ENCODE results near the gene BRWD1.

Gene BRWD1

GRCh38 chr21:39155578-39155977 lies 157.9 kb downstream of the BRWD1 start:
- Histone ChIP-seq H3K4me2 (ENCODE audit: insufficient read depth, low read length, poor library complexity, severe bottlenecking) (no peak overlapping the region), H3K27ac (replicated peaks; ENCODE audit: low read length) (no peak overlapping the region), H3K18ac (ENCODE audit: low read length) (no peak overlapping the region), H2BK12ac (ENCODE audit: low read length) (no peak overlapping the region), H3K23ac (ENCODE audit: low read depth, low read length, poor library complexity) (no peak overlapping the region), H3K79me1 (ENCODE audit: low read depth, low read length) (no peaks in the 10 kb centered on the region), H2BK120ac (ENCODE audit: low read depth, low read length) (no peak overlapping the region), H3K4me3 (ENCODE audit: low read length in 2 of 2) (no peak overlapping the region), H3K27me3 (ENCODE audit: control insufficient read depth in 3 of 3, insufficient read depth in 3 of 3, low read depth in 1 of 3, low read length in 3 of 3) (peaks cover 0 to 4% (median 0%) of the 10 kb centered on the region in 3 experiments), H3K9ac (ENCODE audit: low read depth, low read length, poor library complexity) (no peak overlapping the region), H3K4me1 (ENCODE audit: control insufficient read depth in 2 of 2, insufficient read depth in 1 of 2, low read depth in 1 of 2, low read length in 2 of 2) (peaks cover 0 to 1% of the 10 kb centered on the region in 2 donors), H4K91ac (ENCODE audit: low read depth, low read length, poor library complexity) (no peak overlapping the region), H2AFZ (ENCODE audit: low read length) (no peak overlapping the region), H2BK5ac (ENCODE audit: low read length) (no peak overlapping the region), H3K4ac (ENCODE audit: low read length) (no peak overlapping the region), H4K8ac (ENCODE audit: low read depth, low read length) (no peak overlapping the region), H3K36me3 (replicated peaks in 1 of 2; ENCODE audit: control insufficient read depth in 2 of 2, insufficient read depth in 2 of 2, low read length in 2 of 2) (no peaks in the 10 kb centered on the region), H2BK15ac (ENCODE audit: low read length) (no peak overlapping the region), H2AK5ac (ENCODE audit: low read depth, low read length) (no peak overlapping the region), H3K14ac (ENCODE audit: low read length) (no peak overlapping the region), H3K9me3 (replicated peaks in 1 of 2; ENCODE audit: control insufficient read depth in 2 of 2, insufficient read depth in 1 of 2, low read depth in 1 of 2, low read length in 2 of 2) (peaks cover 0 to 3% of the 10 kb centered on the region in 2 donors)
- WGBS, 2 donors (ENCODE audit: extremely low coverage in 2 of 2, insufficient read length in 2 of 2, insufficient replicate concordance in 1 of 2) = no CpG with 5 or more reads among the region's 2 CpGs
- no peak for DNase-seq (ENCODE audit: low spot score)

GRCh38 chr21:39153842-39154241 lies 159.6 kb downstream of the BRWD1 start:
- no peak overlapping the region for H3K9ac ChIP-seq (ENCODE audit: low read depth, low read length, poor library complexity)
- H3K4me3 ChIP-seq (ENCODE audit: low read length in 2 of 2) = no peak overlapping the region
- no CpG with 5 or more reads among the region's 2 CpGs for WGBS, 2 donors (ENCODE audit: extremely low coverage in 2 of 2, insufficient read length in 2 of 2, insufficient replicate concordance in 1 of 2)

DNA sequence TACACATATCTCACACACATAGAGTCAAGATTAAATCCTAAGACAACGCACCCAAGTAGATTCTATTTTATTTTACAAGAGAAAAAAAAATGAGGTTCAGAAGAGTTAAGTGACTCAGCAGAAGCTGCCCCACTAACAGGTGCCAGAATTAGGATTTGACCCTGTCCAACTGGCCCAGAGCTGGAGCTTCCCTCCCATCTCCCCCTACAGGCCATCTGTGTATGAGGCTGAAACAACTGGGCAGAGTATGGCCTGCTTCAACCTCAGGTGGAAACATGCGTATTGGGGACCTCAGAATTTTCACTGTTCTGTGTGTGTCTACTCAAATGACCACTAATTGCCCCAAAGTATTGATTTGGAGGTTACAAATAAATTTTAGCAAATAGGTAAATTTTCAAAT lies 160.1 kb downstream of the BRWD1 start:
- Histone ChIP-seq H3K27ac (replicated peaks; ENCODE audit: low read length) (no peak overlapping the region), H2BK120ac (ENCODE audit: low read depth, low read length) (no peak overlapping the region), H3K79me1 (ENCODE audit: low read depth, low read length) (no peaks in the 10 kb centered on the region), H3K9me3 (replicated peaks in 1 of 2; ENCODE audit: control insufficient read depth in 2 of 2, insufficient read depth in 1 of 2, low read depth in 1 of 2, low read length in 2 of 2) (peaks cover 0 to 3% of the 10 kb centered on the region in 2 donors), H3K4me3 (ENCODE audit: low read length in 2 of 2) (no peak overlapping the region), H3K27me3 (ENCODE audit: control insufficient read depth in 3 of 3, insufficient read depth in 3 of 3, low read depth in 1 of 3, low read length in 3 of 3) (peaks cover 0 to 4% (median 0%) of the 10 kb centered on the region in 3 experiments), H3K4ac (ENCODE audit: low read length) (no peak overlapping the region), H4K91ac (ENCODE audit: low read depth, low read length, poor library complexity) (no peak overlapping the region), H4K8ac (ENCODE audit: low read depth, low read length) (no peak overlapping the region), H3K23ac (ENCODE audit: low read depth, low read length, poor library complexity) (no peak overlapping the region), H3K4me2 (ENCODE audit: insufficient read depth, low read length, poor library complexity, severe bottlenecking) (no peak overlapping the region), H2AK5ac (ENCODE audit: low read depth, low read length) (no peak overlapping the region), H3K18ac (ENCODE audit: low read length) (no peak overlapping the region), H3K36me3 (replicated peaks in 1 of 2; ENCODE audit: control insufficient read depth in 2 of 2, insufficient read depth in 2 of 2, low read length in 2 of 2) (no peaks in the 10 kb centered on the region), H2BK12ac (ENCODE audit: low read length) (no peak overlapping the region), H2BK5ac (ENCODE audit: low read length) (no peak overlapping the region), H2BK15ac (ENCODE audit: low read length) (no peak overlapping the region), H3K14ac (ENCODE audit: low read length) (no peak overlapping the region), H2AFZ (ENCODE audit: low read length) (no peak overlapping the region), H3K4me1 (ENCODE audit: control insufficient read depth in 2 of 2, insufficient read depth in 1 of 2, low read depth in 1 of 2, low read length in 2 of 2) (peaks cover 0 to 1% of the 10 kb centered on the region in 2 donors), H3K9ac (ENCODE audit: low read depth, low read length, poor library complexity) (no peak overlapping the region)
- WGBS, 2 donors (ENCODE audit: extremely low coverage in 2 of 2, insufficient read length in 2 of 2, insufficient replicate concordance in 1 of 2) = no CpG with 5 or more reads among the region's 2 CpGs
- no peak for DNase-seq (ENCODE audit: low spot score)

More at GRCh38 chr21:39153842-39154241, 159.6 kb downstream of the BRWD1 start:
- Histone ChIP-seq H2AK5ac (ENCODE audit: low read depth, low read length) (no peak overlapping the region), H2BK12ac (ENCODE audit: low read length) (no peak overlapping the region), H3K14ac (ENCODE audit: low read length) (no peak overlapping the region), H2BK5ac (ENCODE audit: low read length) (no peak overlapping the region), H3K4me2 (ENCODE audit: insufficient read depth, low read length, poor library complexity, severe bottlenecking) (no peak overlapping the region), H3K79me1 (ENCODE audit: low read depth, low read length) (no peaks in the 10 kb centered on the region), H3K23ac (ENCODE audit: low read depth, low read length, poor library complexity) (no peak overlapping the region), H3K4ac (ENCODE audit: low read length) (no peak overlapping the region), H3K27ac (replicated peaks; ENCODE audit: low read length) (no peak overlapping the region), H3K4me1 (ENCODE audit: control insufficient read depth in 2 of 2, insufficient read depth in 1 of 2, low read depth in 1 of 2, low read length in 2 of 2) (peaks cover 0 to 1% of the 10 kb centered on the region in 2 donors), H4K8ac (ENCODE audit: low read depth, low read length) (no peak overlapping the region), H3K27me3 (ENCODE audit: control insufficient read depth in 3 of 3, insufficient read depth in 3 of 3, low read depth in 1 of 3, low read length in 3 of 3) (peaks cover 0 to 4% (median 0%) of the 10 kb centered on the region in 3 experiments), H3K9me3 (replicated peaks in 1 of 2; ENCODE audit: control insufficient read depth in 2 of 2, insufficient read depth in 1 of 2, low read depth in 1 of 2, low read length in 2 of 2) (peaks cover 0 to 3% of the 10 kb centered on the region in 2 donors), H2BK120ac (ENCODE audit: low read depth, low read length) (no peak overlapping the region), H3K36me3 (replicated peaks in 1 of 2; ENCODE audit: control insufficient read depth in 2 of 2, insufficient read depth in 2 of 2, low read length in 2 of 2) (no peaks in the 10 kb centered on the region), H2AFZ (ENCODE audit: low read length) (no peak overlapping the region), H2BK15ac (ENCODE audit: low read length) (no peak overlapping the region), H3K18ac (ENCODE audit: low read length) (no peak overlapping the region), H4K91ac (ENCODE audit: low read depth, low read length, poor library complexity) (no peak overlapping the region)
- DNase-seq (ENCODE audit: low spot score) = no peak

- no peak overlapping the region for H2BK12ac ChIP-seq (ENCODE audit: low read length)
- H2AK5ac ChIP-seq (ENCODE audit: low read depth, low read length) = no peak overlapping the region
- no peak overlapping the region for H3K9ac ChIP-seq (ENCODE audit: low read depth, low read length, poor library complexity)
- no peak overlapping the region for H2BK5ac ChIP-seq (ENCODE audit: low read length)
- H2BK15ac ChIP-seq (ENCODE audit: low read length) = no peak overlapping the region
- peaks cover 0 to 1% of the 10 kb centered on the region in 2 donors for H3K4me1 ChIP-seq (ENCODE audit: control insufficient read depth in 2 of 2, insufficient read depth in 1 of 2, low read depth in 1 of 2, low read length in 2 of 2)
- no peak overlapping the region for H3K23ac ChIP-seq (ENCODE audit: low read depth, low read length, poor library complexity)
- no peak overlapping the region for H2BK120ac ChIP-seq (ENCODE audit: low read depth, low read length)
- no peak overlapping the region for H3K4ac ChIP-seq (ENCODE audit: low read length)
- no peak overlapping the region for H4K91ac ChIP-seq (ENCODE audit: low read depth, low read length, poor library complexity)
- H4K8ac ChIP-seq (ENCODE audit: low read depth, low read length) = no peak overlapping the region
- no peak overlapping the region for H3K18ac ChIP-seq (ENCODE audit: low read length)
- H3K27me3 ChIP-seq (ENCODE audit: control insufficient read depth in 3 of 3, insufficient read depth in 3 of 3, low read depth in 1 of 3, low read length in 3 of 3) = peaks cover 0 to 4% (median 0%) of the 10 kb centered on the region in 3 experiments
- no peak overlapping the region for H3K14ac ChIP-seq (ENCODE audit: low read length)
- peaks cover 0 to 3% of the 10 kb centered on the region in 2 donors for H3K9me3 ChIP-seq (replicated peaks in 1 of 2; ENCODE audit: control insufficient read depth in 2 of 2, insufficient read depth in 1 of 2, low read depth in 1 of 2, low read length in 2 of 2)
- no peaks in the 10 kb centered on the region for H3K36me3 ChIP-seq (replicated peaks in 1 of 2; ENCODE audit: control insufficient read depth in 2 of 2, insufficient read depth in 2 of 2, low read length in 2 of 2)
- no peak overlapping the region for H3K27ac ChIP-seq (replicated peaks; ENCODE audit: low read length)
- DNase-seq (ENCODE audit: low spot score) = no peak
- H3K4me3 ChIP-seq (ENCODE audit: low read length in 2 of 2) = no peak overlapping the region
- H2AFZ ChIP-seq (ENCODE audit: low read length) = no peak overlapping the region
- no CpG with 5 or more reads among the region's 2 CpGs for WGBS, 2 donors (ENCODE audit: extremely low coverage in 2 of 2, insufficient read length in 2 of 2, insufficient replicate concordance in 1 of 2)
- H3K79me1 ChIP-seq (ENCODE audit: low read depth, low read length) = no peaks in the 10 kb centered on the region
- H3K4me2 ChIP-seq (ENCODE audit: insufficient read depth, low read length, poor library complexity, severe bottlenecking) = no peak overlapping the region
Measured at GRCh38 chr21:39152271-39152670, 161.2 kb downstream of the BRWD1 start.
